ENCODE measurements around the gene CYGB. TPM values are rescaled to one million over a fixed set of nuclear protein-coding genes. Genes with fewer than 3 reads are reported as not detected.

CYGB gene
- total and polyA plus RNA-seq, 4 donors, result 0.95 to 26.6 (median 12.3) TPM

DNA sequence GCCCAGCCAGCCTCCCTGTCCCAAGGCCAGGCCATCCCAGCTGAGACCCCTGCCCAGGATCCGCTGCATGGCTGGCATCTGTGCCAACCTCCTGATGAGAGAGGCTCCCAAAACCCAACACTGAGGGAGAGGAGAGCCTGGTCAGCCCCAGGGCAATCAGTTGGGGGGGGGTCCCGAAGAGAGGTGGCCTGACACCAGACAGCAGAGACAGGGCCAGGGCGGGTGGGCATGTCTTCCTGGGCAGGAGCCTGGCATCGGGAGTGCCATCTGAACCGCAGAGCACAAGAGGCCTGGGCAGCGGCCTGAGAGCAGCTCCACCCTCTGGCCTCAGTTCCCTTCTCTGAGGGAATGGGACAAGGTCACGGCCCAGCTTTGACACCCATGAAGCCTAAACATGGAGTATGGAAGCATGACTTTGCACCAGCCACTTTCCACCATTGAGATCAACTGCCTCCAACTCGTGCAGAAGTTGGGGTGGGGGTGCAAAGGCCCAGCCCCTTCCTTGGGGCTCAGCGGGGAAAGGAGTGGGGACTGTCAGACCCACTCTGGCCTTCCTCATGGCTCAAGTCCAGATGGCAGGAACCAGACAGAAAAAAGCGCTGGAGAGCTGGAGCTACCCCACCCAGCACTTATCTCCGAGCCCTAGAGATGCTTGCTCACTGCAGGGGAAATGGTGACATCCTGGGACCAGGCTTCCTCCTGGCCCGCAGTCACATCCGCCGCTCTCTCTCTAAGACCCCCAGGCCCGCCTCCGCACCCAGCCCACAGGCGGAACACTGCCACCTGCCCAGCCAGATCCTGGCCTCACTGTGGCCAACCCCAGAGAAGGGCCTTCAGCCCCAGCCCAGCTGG is 46.0 kb downstream of the CYGB start:
- WGBS, 2 donors, result 94 to 95% methylated on average over 16 to 17 of the region's 17 CpGs
- no peaks in the 10 kb centered on the region for H3K9me3 ChIP-seq (ENCODE audit: control insufficient read depth, low read length)
- H3K27ac ChIP-seq (ENCODE audit: low read depth in 1 of 2, low read length in 2 of 2), result no peak overlapping the region
- DNase-seq (no peak), ATAC-seq (ENCODE audit: low FRiP score) (no peak)
- H3K4me1 ChIP-seq (ENCODE audit: control insufficient read depth in 1 of 2, insufficient read depth in 2 of 2, low read length in 2 of 2), result no peaks in the 10 kb centered on the region
- H3K4me3 ChIP-seq (ENCODE audit: low read length in 2 of 2), result no peak overlapping the region
- no peaks in the 10 kb centered on the region for H3K36me3 ChIP-seq (ENCODE audit: control insufficient read depth in 1 of 2, insufficient read depth in 2 of 2, low read length in 1 of 2)
- intact Hi-C loops (cut with DNase I), result no loop called here
- H3K27me3 ChIP-seq (ENCODE audit: control insufficient read depth in 1 of 2, insufficient read depth in 2 of 2, low read length in 1 of 2), result no peaks in the 10 kb centered on the region

DNA sequence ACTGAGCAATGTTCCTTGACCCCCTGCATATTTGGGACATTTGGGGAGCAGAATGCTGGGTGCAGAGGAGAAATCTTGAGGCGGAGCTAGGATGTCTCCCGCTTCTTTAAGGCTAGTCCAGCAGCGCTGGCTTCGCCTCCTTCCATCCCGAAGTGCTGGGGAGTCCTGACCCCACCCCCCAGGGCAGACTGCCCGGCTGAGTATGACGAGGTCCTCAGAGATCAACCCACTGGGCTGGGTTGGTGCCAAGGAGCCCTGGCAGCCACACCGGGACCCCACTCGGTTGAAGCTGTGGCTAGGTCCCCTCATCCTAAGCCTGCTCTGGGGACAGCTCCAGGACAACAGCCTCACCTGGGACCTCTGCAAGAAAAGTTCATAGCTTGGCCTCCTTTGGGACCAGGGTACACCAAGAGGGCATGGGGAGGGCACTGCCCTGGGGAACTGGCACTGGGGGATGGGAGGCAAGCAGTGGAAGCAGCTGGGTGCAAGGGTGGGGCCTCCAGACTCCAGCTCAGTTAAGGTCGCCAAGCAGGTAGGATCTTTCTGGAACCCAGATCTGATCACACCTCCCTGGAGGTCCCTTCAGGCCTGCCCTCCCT is 47.3 kb downstream of the CYGB start:
- Histone ChIP-seq H3K4me1 (ENCODE audit: control insufficient read depth in 1 of 2, insufficient read depth in 2 of 2, low read length in 2 of 2) (no peaks in the 10 kb centered on the region), H3K4me3 (ENCODE audit: low read length in 2 of 2) (no peak overlapping the region), H3K36me3 (ENCODE audit: control insufficient read depth in 1 of 2, insufficient read depth in 2 of 2, low read length in 1 of 2) (no peaks in the 10 kb centered on the region), H3K9me3 (ENCODE audit: control insufficient read depth, low read length) (no peaks in the 10 kb centered on the region), H3K27me3 (ENCODE audit: control insufficient read depth in 1 of 2, insufficient read depth in 2 of 2, low read length in 1 of 2) (no peaks in the 10 kb centered on the region), H3K27ac (ENCODE audit: low read depth in 1 of 2, low read length in 2 of 2) (no peak overlapping the region)
- no peak for DNase-seq
- WGBS, 2 donors, result 65 to 67% methylated on average over 10 of the region's 10 CpGs
- ATAC-seq (ENCODE audit: low FRiP score), result no peak
- intact Hi-C loops (cut with DNase I), result no loop called here

DNA sequence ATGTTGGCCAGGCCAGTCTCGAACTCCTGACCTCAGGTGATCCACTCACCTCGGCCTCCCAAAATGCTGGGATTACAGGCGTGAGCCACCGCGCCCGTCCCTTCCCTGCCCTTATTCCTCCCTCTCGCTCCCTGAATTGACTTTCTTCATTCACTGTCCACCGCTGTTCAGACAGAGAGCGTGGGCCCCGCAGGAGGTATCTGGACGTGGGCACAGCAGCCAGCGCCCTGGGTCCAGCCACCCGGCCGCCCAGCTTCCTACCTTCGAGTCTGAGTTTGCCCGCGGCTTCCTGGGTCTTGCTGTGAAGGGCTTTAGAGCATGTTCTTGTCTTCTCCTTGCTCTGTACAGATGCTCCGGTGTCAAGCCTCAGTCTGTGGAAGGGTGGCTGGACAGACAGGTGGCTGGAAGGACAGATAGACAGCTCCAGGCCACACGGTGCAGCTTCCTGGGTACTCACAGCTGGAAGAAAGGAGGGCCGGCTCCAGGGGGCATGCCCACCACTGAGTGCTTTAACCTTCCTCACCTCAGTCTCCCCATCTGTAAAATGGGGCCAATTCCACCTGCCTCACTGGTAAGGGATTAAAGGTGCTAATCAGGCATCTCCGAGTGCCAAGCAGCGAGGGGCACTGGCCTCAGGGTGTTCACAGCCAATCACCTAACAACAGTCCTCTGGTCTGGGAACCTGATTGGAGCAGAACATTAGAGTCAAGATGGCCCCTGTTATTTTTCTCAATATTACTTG is 49.9 kb downstream of the CYGB start:
- no peak for DNase-seq
- no peaks in the 10 kb centered on the region for H3K36me3 ChIP-seq (ENCODE audit: control insufficient read depth in 1 of 2, insufficient read depth in 2 of 2, low read length in 1 of 2)
- H3K4me1 ChIP-seq (ENCODE audit: control insufficient read depth in 1 of 2, insufficient read depth in 2 of 2, low read length in 2 of 2), result no peaks in the 10 kb centered on the region
- 95 to 97% methylated on average over 22 of the region's 22 CpGs for WGBS, 2 donors
- no peaks in the 10 kb centered on the region for H3K27me3 ChIP-seq (ENCODE audit: control insufficient read depth in 1 of 2, insufficient read depth in 2 of 2, low read length in 1 of 2)
- H3K4me3 ChIP-seq (ENCODE audit: low read length in 2 of 2), result no peak overlapping the region
- H3K27ac ChIP-seq (ENCODE audit: low read depth in 1 of 2, low read length in 2 of 2), result no peak overlapping the region
- no peak for ATAC-seq (ENCODE audit: low FRiP score)
- H3K9me3 ChIP-seq (ENCODE audit: control insufficient read depth, low read length), result no peaks in the 10 kb centered on the region
- intact Hi-C loops (cut with DNase I), result no loop called here

DNA sequence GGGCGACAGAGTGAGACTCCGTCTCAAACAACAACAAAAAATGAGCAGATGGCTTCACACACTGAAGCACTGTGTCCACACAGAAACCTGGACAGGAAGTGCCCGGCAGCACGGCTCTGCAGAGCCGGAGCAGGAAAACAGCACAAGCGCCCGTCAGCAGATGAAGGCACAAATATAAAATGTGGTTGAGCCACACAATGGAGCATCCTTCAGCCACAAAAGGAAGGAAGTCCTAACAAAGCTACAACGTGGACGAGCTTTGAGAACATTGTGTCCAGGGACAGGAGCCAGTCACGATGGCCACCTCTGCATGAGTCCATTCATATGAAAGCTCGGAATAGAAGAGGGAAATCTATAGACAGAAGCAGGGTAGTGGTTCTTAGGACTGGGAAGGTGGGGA is 51.9 kb downstream of the CYGB start:
- H3K4me1 ChIP-seq (ENCODE audit: control insufficient read depth in 1 of 2, insufficient read depth in 2 of 2, low read length in 2 of 2), result no peaks in the 10 kb centered on the region
- H3K4me3 ChIP-seq (ENCODE audit: low read length in 2 of 2), result no peak overlapping the region
- no peaks in the 10 kb centered on the region for H3K9me3 ChIP-seq (ENCODE audit: control insufficient read depth, low read length)
- WGBS, 2 donors, result 28 to 29% methylated on average over 11 of the region's 11 CpGs
- intact Hi-C loops (cut with DNase I), result no loop called here
- DNase-seq, result peak in 1 of 2 donors; percentile 77
- H3K27me3 ChIP-seq (ENCODE audit: control insufficient read depth in 1 of 2, insufficient read depth in 2 of 2, low read length in 1 of 2), result no peaks in the 10 kb centered on the region
- peak; percentile 42 for ATAC-seq (ENCODE audit: low FRiP score)
- no peak overlapping the region for H3K27ac ChIP-seq (ENCODE audit: low read depth in 1 of 2, low read length in 2 of 2)
- no peaks in the 10 kb centered on the region for H3K36me3 ChIP-seq (ENCODE audit: control insufficient read depth in 1 of 2, insufficient read depth in 2 of 2, low read length in 1 of 2)

DNA sequence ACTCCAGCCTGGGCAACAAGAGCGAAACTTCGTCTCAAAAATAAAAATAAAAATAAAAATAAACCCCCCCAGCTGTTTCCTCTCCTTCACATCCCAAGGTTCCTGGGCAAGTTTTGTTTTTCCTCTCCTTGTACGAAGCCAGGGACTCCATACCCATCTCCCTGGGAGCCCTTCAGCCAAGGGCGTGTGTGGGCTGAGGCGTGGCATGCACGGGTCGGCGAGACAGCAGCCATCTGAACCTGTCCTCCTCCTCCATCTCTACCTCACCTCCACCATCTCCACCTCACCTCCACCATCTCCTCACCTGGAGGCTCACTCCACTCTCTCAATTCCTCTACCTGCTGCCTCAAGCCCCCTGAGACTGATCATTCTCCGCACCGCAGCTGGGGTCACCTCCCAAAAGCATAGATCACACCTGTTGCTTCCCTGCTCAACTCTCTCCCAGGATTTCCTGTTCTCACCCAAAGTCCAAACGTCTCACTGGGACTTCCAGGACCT is 53.2 kb downstream of the CYGB start:
- ATAC-seq (ENCODE audit: low FRiP score) (no peak), DNase-seq (no peak)
- H3K27me3 ChIP-seq (ENCODE audit: control insufficient read depth in 1 of 2, insufficient read depth in 2 of 2, low read length in 1 of 2), result no peaks in the 10 kb centered on the region
- intact Hi-C loops (cut with DNase I), result no loop called here
- no peaks in the 10 kb centered on the region for H3K9me3 ChIP-seq (ENCODE audit: control insufficient read depth, low read length)
- 89 to 93% methylated on average over 11 of the region's 11 CpGs for WGBS, 2 donors
- no peaks in the 10 kb centered on the region for H3K36me3 ChIP-seq (ENCODE audit: control insufficient read depth in 1 of 2, insufficient read depth in 2 of 2, low read length in 1 of 2)
- H3K4me1 ChIP-seq (ENCODE audit: control insufficient read depth in 1 of 2, insufficient read depth in 2 of 2, low read length in 2 of 2), result no peaks in the 10 kb centered on the region
- H3K27ac ChIP-seq (ENCODE audit: low read depth in 1 of 2, low read length in 2 of 2), result no peak overlapping the region
- no peak overlapping the region for H3K4me3 ChIP-seq (ENCODE audit: low read length in 2 of 2)

DNA sequence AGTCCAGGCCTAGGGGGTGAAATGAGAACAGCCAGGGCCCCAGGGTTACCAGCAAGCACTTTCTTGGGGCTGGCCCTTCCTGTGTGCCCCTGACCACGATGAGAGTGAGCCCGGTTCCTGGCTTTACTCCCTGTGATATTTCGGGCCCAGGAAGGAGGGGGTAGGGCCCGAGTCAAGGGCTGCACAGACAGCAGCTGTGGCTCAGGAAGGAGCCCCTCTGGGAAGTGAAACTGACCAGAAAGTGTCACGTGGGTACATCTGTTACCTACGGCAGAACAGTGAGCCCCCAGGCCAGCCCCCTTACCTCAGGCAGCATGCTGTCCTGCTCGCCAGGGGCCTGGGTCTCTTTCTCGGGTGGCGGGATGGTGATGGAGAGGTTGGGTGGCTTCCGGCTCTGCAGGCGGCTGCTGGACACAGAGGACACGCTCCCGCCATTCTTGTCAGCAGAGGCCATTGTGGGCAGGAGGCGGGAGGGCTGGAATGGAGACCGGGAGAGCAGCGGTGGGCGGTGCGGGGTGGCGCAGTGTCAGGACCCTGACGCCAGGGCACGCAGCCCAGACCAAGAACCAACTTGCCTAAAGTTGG is 56.3 kb downstream of the CYGB start:
- DNase-seq (no peak), ATAC-seq (ENCODE audit: low FRiP score) (no peak)
- intact Hi-C loops (cut with DNase I), result no loop called here
- 71 to 76% methylated on average over 17 to 21 of the region's 21 CpGs for WGBS, 2 donors
- H3K9me3 ChIP-seq (ENCODE audit: control insufficient read depth, low read length), result no peaks in the 10 kb centered on the region
- H3K36me3 ChIP-seq (ENCODE audit: control insufficient read depth in 1 of 2, insufficient read depth in 2 of 2, low read length in 1 of 2), result no peaks in the 10 kb centered on the region
- no peak overlapping the region for H3K27ac ChIP-seq (ENCODE audit: low read depth in 1 of 2, low read length in 2 of 2)
- no peak overlapping the region for H3K4me3 ChIP-seq (ENCODE audit: low read length in 2 of 2)
- H3K4me1 ChIP-seq (ENCODE audit: control insufficient read depth in 1 of 2, insufficient read depth in 2 of 2, low read length in 2 of 2), result no peaks in the 10 kb centered on the region
- H3K27me3 ChIP-seq (ENCODE audit: control insufficient read depth in 1 of 2, insufficient read depth in 2 of 2, low read length in 1 of 2), result no peaks in the 10 kb centered on the region

DNA sequence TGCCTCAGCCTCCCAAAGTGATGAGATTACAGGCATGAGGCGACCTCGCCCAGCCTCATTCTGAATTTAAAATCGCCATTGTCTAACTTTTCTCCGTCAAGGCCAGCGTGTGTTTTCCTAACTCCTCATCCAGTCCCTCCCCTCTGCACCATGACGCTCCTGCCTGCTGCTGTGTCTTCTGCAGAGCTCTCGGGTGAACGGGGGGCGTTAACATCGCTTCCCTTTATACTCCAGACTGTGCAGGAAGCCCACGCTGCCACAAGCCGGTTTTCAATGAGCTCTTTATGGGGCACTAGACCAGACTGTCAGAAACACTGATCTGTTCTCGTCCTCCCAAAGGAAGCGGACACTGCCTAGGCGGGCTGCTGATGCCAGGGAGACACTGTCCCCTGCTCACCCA is 56.9 kb downstream of the CYGB start:
- 59 to 68% methylated on average over 15 of the region's 15 CpGs for WGBS, 2 donors
- intact Hi-C loops (cut with DNase I), result no loop called here
- no peaks in the 10 kb centered on the region for H3K9me3 ChIP-seq (ENCODE audit: control insufficient read depth, low read length)
- DNase-seq (no peak), ATAC-seq (ENCODE audit: low FRiP score) (no peak)
- H3K36me3 ChIP-seq (ENCODE audit: control insufficient read depth in 1 of 2, insufficient read depth in 2 of 2, low read length in 1 of 2), result no peaks in the 10 kb centered on the region
- H3K4me3 ChIP-seq (ENCODE audit: low read length in 2 of 2), result no peak overlapping the region
- no peak overlapping the region for H3K27ac ChIP-seq (ENCODE audit: low read depth in 1 of 2, low read length in 2 of 2)
- no peaks in the 10 kb centered on the region for H3K4me1 ChIP-seq (ENCODE audit: control insufficient read depth in 1 of 2, insufficient read depth in 2 of 2, low read length in 2 of 2)
- no peaks in the 10 kb centered on the region for H3K27me3 ChIP-seq (ENCODE audit: control insufficient read depth in 1 of 2, insufficient read depth in 2 of 2, low read length in 1 of 2)

DNA sequence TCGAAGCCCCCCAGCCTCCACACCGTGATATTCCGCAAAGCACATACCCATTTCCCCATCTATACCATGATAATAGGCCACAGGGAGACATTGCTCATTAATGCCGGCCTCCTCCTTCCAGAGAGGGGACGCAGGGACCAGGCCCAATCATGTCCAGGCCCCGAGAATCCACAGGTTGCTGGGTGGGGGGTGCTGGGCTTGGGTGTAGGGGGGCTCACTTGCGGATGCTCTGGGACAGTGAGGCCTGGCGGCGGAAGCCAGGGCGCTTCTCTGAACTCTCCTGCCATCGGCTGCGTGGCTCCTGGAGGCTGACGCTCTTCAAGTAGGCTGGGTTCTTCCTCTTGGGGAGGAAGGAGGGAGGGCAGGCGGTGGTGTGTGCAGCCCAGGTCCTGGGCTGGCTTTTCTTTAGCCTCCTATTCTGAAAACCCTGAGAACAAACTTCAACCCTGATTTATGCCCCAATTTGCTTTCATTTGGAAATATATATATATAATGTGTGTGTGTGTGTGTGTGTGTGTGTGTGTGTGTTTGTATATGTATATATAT is 57.9 kb downstream of the CYGB start:
- ATAC-seq (ENCODE audit: low FRiP score), result no peak
- Histone ChIP-seq H3K36me3 (ENCODE audit: control insufficient read depth in 1 of 2, insufficient read depth in 2 of 2, low read length in 1 of 2) (no peaks in the 10 kb centered on the region), H3K9me3 (ENCODE audit: control insufficient read depth, low read length) (no peaks in the 10 kb centered on the region), H3K4me1 (ENCODE audit: control insufficient read depth in 1 of 2, insufficient read depth in 2 of 2, low read length in 2 of 2) (no peaks in the 10 kb centered on the region), H3K27ac (ENCODE audit: low read depth in 1 of 2, low read length in 2 of 2) (no peak overlapping the region), H3K27me3 (ENCODE audit: control insufficient read depth in 1 of 2, insufficient read depth in 2 of 2, low read length in 1 of 2) (no peaks in the 10 kb centered on the region), H3K4me3 (ENCODE audit: low read length in 2 of 2) (no peak overlapping the region)
- intact Hi-C loops (cut with DNase I), result no loop called here
- WGBS, 2 donors, result 93 to 96% methylated on average over 14 of the region's 14 CpGs
- no peak for DNase-seq

Data from aorta (tissue), 5 donors.